SK-N-SH (cell line): Measurements from ENCODE around the gene PNCK.

Experiments used
- CTCF ChIP-seq: fragments of 200-600 bp; sonication (generic); IDR thresholded peaks from 2 replicates; pipeline ENCODE4 v1.6.1; 2017; ENCODE audit warnings: antibody characterized with exemption, mild to moderate bottlenecking, moderate library complexity
- EP300 ChIP-seq, 2 experiments: IDR thresholded peaks; 2 replicates each; pipeline versions ENCODE4 v1.4.0 to v1.6.1; 2012; ENCODE audit warnings: borderline replicate concordance in 1 of 2, low read depth in 1 of 2, low read length in 1 of 2
- RFX5 ChIP-seq: IDR thresholded peaks from 2 replicates; pipeline ENCODE4 v1.6.1; 2012; ENCODE audit warnings: mild to moderate bottlenecking, improper control_type of control experiment, low read length
- TAF1 ChIP-seq: IDR thresholded peaks from 2 replicates; pipeline ENCODE4 v1.6.1; 2012; ENCODE audit warnings: low read depth, mild to moderate bottlenecking, low read length, moderate library complexity, borderline replicate concordance

DNA sequence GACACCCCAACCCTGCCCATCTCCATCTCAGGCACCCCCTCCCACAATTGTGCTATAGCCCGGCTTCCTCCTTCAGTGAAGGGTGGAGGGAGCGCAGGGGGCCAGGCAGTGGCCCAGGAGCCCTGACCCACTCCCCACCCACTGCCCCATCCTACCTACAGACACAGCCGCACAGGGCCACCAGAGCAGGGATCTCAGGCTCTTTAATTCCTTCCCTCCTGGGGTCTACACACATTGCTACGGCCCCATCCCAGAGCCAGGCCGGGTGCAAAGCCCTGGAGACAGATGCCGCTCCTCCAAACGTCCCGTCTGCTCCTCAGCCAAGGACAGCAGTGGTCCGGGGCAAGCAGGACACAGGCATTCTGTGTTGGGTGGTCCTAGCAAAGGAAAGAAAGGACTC lies 39.4 kb downstream of the PNCK start:
- no peak for TF ChIP-seq CTCF
- no peak for TF ChIP-seq EP300 (IDR thresholded peaks at IDR 0.05; ENCODE audit: borderline replicate concordance in 1 of 2, low read depth in 1 of 2, low read length in 1 of 2)
- TF ChIP-seq RFX5: no peak
- no peak for TF ChIP-seq TAF1
